GM12891 (cell line): Measurements from ENCODE around the gene KIF16B.

Source experiments
- PAX5 ChIP-seq: IDR thresholded peaks from 2 replicates; pipeline ENCODE4 v1.6.1; 2011; ENCODE audit warnings: low read length, moderate library complexity, mild to moderate bottlenecking; ENCODE audit not compliant: insufficient read depth, severe bottlenecking
- POLR2A ChIP-seq: IDR thresholded peaks from 2 replicates; pipeline ENCODE4 v1.6.1; 2011; ENCODE audit warnings: low read depth, low read length, control low read depth
- POLR2AphosphoS5 ChIP-seq: IDR thresholded peaks from 2 replicates; pipeline ENCODE4 v1.6.1; 2011; ENCODE audit warnings: low read depth, low read length, control low read depth
- POU2F2 ChIP-seq: IDR thresholded peaks from 2 replicates; pipeline ENCODE4 v1.6.1; 2011; ENCODE audit warnings: low read depth, mild to moderate bottlenecking, control low read depth, low read length, moderate library complexity
- SPI1 ChIP-seq: IDR thresholded peaks from 2 replicates; pipeline ENCODE4 v1.6.1; 2011; ENCODE audit warnings: low read depth, low read length, control low read depth
- TAF1 ChIP-seq: IDR thresholded peaks from 2 replicates; pipeline ENCODE4 v1.6.1; 2011; ENCODE audit warnings: low read depth, low read length, control low read depth

DNA sequence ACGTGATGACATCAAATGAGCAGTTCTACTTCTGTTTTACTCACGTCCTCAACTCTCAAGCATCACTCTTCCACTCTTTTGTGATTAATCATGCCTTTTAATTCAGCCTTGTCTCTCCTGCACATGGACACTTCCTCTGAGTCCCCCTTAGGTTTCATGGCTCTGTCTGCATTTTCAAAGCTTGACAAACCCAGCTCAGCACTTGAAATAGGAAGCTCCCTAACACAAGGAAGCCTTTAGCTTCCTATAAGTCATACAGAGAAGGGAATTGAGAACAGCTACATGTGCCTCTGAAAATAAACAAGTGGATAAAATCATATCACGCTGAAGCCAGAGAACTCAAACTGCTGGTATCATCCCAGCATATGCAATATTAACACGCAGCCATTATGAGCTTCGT lies 21.2 kb downstream of the KIF16B start:
- TF ChIP-seq POLR2AphosphoS5, result no peak
- TF ChIP-seq POLR2A, result no peak
- TF ChIP-seq TAF1, result no peak
- TF ChIP-seq POU2F2, result no peak
- TF ChIP-seq PAX5, result no peak
- TF ChIP-seq SPI1, result no peak
